Femur (tissue), 1 donor: ENCODE measurements around the gene CSNK1G1.
"Not testable (repeated sequence)": the region's sequence is repeated elsewhere in the genome, so short reads cannot be mapped to it uniquely, and the experiment has no call there.

Experiments used
- DNase-seq: peaks from one replicate; pipeline ENCODE4 v3.0.0-alpha.2; 2017

The CSNK1G1 gene

GRCh38 chr15:64286473-64286872, 69.5 kb downstream of the CSNK1G1 start:
- no peak for DNase-seq

- no peak for DNase-seq
Measured at GRCh38 chr15:64285871-64286270, 70.1 kb downstream of the CSNK1G1 start.

DNA sequence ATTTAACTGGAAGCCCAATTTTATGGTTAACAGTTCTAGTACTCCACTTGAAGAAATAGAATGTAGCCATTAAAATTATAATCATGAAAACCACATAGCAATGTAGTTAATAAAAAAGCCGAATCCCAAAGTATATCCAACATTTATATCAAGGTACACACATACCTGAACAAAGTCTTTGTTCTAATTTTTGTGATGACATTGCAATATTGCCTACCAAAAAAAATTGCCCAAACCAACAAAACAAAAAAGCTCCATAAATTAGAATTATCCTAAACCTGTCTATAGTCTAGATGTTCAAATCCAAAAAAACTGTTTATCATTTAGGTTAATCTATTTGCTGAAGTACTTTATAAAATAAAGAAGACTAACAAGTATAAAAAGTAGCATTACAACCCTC, 70.8 kb downstream of the CSNK1G1 start:
- no peak for DNase-seq

GRCh38 chr15:64284042-64284441, 71.9 kb downstream of the CSNK1G1 start:
- DNase-seq = no peak

- DNase-seq = no peak
Measured at GRCh38 chr15:64282701-64283100, 73.3 kb downstream of the CSNK1G1 start.

DNA sequence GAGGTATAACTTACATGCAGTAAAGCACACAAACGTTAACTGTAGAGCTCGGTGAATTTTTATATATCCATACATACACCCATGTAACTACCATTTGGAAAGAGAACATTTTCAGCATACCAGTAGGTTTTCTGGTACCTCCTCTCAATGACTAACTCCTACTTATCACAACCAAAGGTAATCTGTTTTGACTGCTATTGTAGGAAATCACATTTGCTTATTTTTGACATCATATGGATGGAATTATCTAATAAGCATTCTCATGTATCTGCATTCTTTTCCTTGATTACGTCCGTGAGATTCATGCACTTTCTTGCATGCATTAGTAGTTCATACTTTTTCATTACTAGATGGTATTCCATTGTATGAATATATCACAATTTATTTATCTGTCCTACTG, 76.8 kb downstream of the CSNK1G1 start:
- DNase-seq = no peak

GRCh38 chr15:64275934-64276333, 80.0 kb downstream of the CSNK1G1 start:
- DNase-seq = no peak

GRCh38 chr15:64274341-64274950, 81.5 kb downstream of the CSNK1G1 start:
- no peak for DNase-seq

DNA sequence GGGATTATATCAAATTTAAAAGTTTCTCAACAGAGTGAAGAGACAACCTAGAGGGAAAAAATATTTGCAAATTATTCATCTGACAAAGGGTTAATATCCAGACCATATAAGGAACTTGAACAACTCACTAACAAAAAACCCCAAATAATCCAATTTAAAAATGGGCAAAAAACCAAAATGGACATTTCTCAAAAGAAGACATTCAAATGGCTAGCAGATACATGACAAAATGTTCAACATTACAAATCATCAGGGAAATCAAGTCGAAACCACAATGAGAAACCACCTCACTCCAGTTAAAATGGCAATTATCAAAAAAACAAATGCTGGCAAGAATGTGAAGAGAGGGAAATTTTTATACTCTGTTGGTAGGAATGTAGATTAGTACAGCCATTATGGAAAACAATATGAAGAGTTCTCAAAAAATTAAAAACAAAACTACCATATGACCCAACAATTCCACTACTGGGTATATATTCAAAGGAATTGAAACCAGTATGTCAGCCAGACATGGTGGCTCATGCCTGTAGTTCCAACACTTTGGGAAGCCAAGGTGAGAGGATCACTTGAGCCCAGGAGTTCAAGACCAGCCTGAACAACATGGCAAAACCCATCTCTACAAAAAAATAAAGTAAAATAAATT, 88.5 kb downstream of the CSNK1G1 start:
- no peak for DNase-seq

GRCh38 chr15:64265188-64265587, 90.8 kb downstream of the CSNK1G1 start:
- not testable (repeated sequence) for DNase-seq

- DNase-seq = no peak
Measured at GRCh38 chr15:64264502-64264901, 91.5 kb downstream of the CSNK1G1 start.

DNA sequence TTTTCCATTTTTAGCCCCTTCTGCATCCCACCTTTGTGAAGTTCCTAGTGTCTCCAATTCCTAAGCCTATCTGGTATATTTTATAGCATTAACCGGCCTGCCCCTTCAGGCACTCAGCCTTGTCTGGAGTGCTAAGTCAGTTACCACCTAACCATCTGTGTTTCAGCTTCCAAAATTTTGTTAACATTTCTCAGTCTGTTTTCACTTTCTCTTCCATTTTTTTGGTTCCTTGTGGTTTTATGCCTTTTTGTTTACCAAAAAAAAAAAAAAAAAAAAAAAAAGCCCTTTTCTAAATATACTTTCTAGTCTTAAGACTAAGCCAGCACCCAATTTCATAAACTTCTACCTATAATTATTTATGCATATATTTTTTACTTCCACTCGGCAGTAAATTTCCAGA, 92.4 kb downstream of the CSNK1G1 start:
- DNase-seq = no peak

DNA sequence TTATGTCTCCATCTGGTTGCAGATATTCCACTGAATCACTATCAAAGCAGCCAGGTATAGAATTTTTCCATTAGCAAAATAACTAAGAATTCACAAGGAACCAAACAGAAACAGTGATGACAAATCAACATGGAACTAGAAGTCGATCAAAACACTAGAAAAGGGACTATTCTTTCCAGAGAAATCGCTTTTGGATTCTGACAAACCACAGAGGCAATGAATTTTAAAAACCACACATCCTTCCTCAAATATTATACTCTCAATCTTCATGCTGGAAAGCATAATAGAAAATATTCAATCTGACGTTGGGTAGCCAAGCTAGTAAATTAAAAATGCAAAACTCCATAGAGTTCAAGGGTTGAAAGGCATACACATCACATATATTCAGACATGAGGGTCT, 99.9 kb downstream of the CSNK1G1 start:
- no peak for DNase-seq

GRCh38 chr15:64251658-64252057, 104.3 kb downstream of the CSNK1G1 start:
- DNase-seq = no peak

DNA sequence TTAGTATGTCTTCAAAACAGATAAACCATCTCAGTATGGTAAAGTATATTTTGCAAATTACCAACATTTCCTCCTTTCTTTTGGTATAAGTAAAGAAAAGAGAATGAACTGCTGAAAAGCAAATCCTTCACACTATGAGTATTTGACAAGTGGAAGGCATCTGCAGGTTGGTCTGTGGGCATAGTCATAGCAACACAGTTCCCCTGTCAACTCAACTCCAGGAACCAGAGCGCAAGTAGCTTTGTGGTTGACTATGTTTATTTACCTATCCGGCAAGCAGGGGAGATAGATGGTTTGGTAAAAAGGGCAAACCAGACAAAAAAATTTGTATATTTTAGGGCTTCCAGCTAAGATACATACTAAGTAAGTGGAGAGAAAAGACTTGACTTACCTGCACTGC, 104.9 kb downstream of the CSNK1G1 start:
- no peak for DNase-seq

DNA sequence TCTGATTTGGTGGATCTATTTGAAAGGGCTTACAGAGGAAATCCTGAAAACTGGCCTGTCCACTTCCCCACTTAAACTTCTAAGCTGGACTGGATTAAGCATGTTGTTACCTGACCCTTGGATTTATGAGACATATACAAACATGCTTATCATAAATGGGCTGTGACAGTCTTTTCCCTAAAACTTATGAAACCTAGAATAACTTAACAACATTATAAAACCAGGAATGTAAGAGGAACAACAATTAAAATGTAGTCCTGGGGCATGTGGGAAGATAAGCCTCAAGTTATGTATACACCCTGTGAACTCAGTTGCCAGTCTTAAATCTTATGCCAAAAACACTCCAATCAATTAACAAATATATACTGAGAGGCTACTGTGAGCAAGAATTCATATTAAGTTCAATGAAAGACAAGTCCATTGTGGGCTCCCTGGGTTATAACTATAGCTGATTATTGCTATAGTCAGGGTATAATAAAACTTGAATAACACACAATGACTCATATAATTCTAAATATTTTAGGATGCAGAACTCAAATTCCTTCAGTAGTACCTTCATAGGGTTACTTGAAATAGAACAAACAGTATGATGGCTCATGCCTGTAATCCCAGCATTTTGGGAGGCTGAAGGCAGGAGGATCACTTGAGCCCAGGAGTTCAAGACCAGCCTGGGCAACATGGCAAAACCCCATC, 105.9 kb downstream of the CSNK1G1 start:
- no peak for DNase-seq

GRCh38 chr15:64249406-64249805, 106.6 kb downstream of the CSNK1G1 start:
- DNase-seq = no peak

GRCh38 chr15:64247906-64248541, 107.9 kb downstream of the CSNK1G1 start:
- no peak for DNase-seq

GRCh38 chr15:64247535-64247905, 108.5 kb downstream of the CSNK1G1 start:
- DNase-seq = no peak

GRCh38 chr15:64246364-64247189, 109.4 kb downstream of the CSNK1G1 start:
- no peak for DNase-seq

DNA sequence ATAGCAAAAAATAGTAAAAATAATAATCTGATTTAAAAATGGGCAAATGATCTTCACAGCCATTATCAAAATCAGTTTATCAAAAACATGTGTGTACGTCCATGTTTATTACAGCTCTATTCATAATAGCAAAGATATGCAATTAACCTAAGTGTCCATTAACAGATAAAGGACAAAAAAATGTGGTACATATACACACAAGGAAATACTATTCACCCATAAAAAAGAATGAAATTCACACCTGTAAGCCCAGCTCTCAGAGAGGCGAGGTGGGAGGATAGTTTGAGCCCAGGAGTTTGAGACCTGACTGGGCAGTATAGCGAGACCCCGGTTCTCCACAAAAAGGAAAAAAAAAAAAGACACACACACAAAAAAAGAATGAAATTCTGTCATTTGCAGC, 110.6 kb downstream of the CSNK1G1 start:
- no peak for DNase-seq

GRCh38 chr15:64237677-64238076, 118.3 kb downstream of the CSNK1G1 start:
- no peak for DNase-seq
